Astrocyte (in vitro differentiated cells and primary cell): ENCODE measurements around the gene UBE2J2. TPM values are rescaled to one million over a fixed set of nuclear protein-coding genes. Genes with fewer than 3 reads are reported as not detected.

ENCODE experiments used
- DNase-seq: peaks from one replicate; pipeline ENCODE4 v3.0.0-alpha.2; 2010; ENCODE audit warnings: low read depth
- FAIRE-seq: peaks from 2 replicates; lab custom pipeline; 2011; peaks lifted over from hg19 to GRCh38; lab: Jason Lieb, UNC
- H2AFZ ChIP-seq: 2 replicates; pipeline ENCODE4 v1.6.0; 2012; ENCODE audit warnings: low read depth, low read length, inconsistent platforms
- H3K27ac ChIP-seq: 2 replicates; pipeline ENCODE4 v1.5.1; 2011; ENCODE audit warnings: low read depth, low read length, inconsistent platforms
- H3K27me3 ChIP-seq: 2 replicates; pipeline ENCODE4 v1.6.0; 2011; ENCODE audit warnings: low read length, inconsistent platforms; ENCODE audit not compliant: insufficient read depth
- H3K36me3 ChIP-seq: 2 replicates; pipeline ENCODE4 v1.5.1; 2011; ENCODE audit warnings: low read length, inconsistent platforms; ENCODE audit not compliant: insufficient read depth
- H3K4me1 ChIP-seq: 2 replicates; pipeline ENCODE4 v1.5.1; 2011; ENCODE audit warnings: low read length, inconsistent platforms; ENCODE audit not compliant: insufficient read depth
- H3K4me2 ChIP-seq: 2 replicates; pipeline ENCODE4 v1.6.0; 2012; ENCODE audit warnings: low read length, inconsistent platforms
- H3K4me3 ChIP-seq: 2 replicates; pipeline ENCODE4 v1.5.1; 2011; ENCODE audit warnings: low read depth, mild to moderate bottlenecking, low read length, inconsistent platforms; ENCODE audit not compliant: insufficient read depth
- H3K79me2 ChIP-seq: 2 replicates; pipeline ENCODE4 v1.6.0; 2012; ENCODE audit warnings: mild to moderate bottlenecking, low read length, inconsistent platforms; ENCODE audit not compliant: insufficient read depth
- H3K9ac ChIP-seq: 2 replicates; pipeline ENCODE4 v1.6.0; 2012; ENCODE audit warnings: mild to moderate bottlenecking, low read length, inconsistent platforms
- H3K9me3 ChIP-seq: 2 replicates; pipeline ENCODE4 v1.5.1; 2012; ENCODE audit warnings: low read depth, mild to moderate bottlenecking, low read length, inconsistent platforms; ENCODE audit not compliant: insufficient read depth
- H4K20me1 ChIP-seq: 2 replicates; pipeline ENCODE4 v1.6.0; 2012; ENCODE audit warnings: low read length, inconsistent platforms; ENCODE audit not compliant: insufficient read depth
- H3K27ac Mint-ChIP-seq: one replicate; pipeline ENCODE4 v1.8.0; 2021; ENCODE audit warnings: mild to moderate bottlenecking, mixed read lengths; ENCODE audit not compliant: unreplicated experiment
- H3K27me3 Mint-ChIP-seq: one replicate; pipeline ENCODE4 v1.8.0; 2021; ENCODE audit warnings: low read depth, mixed read lengths; ENCODE audit not compliant: unreplicated experiment
- H3K36me3 Mint-ChIP-seq: one replicate; pipeline ENCODE4 v1.8.0; 2021; ENCODE audit warnings: low read depth, mixed read lengths; ENCODE audit not compliant: unreplicated experiment
- H3K4me1 Mint-ChIP-seq: one replicate; pipeline ENCODE4 v1.8.0; 2021; ENCODE audit warnings: low read depth, mixed read lengths; ENCODE audit not compliant: unreplicated experiment
- H3K4me3 Mint-ChIP-seq: one replicate; pipeline ENCODE4 v1.8.0; 2021; ENCODE audit warnings: mild to moderate bottlenecking, moderate library complexity, mixed read lengths; ENCODE audit not compliant: unreplicated experiment
- H3K9me3 Mint-ChIP-seq: one replicate; pipeline ENCODE4 v1.8.0; 2021; ENCODE audit warnings: mild to moderate bottlenecking, mixed read lengths; ENCODE audit not compliant: unreplicated experiment
- EZH2 ChIP-seq: IDR thresholded peaks from 2 replicates; pipeline ENCODE4 v1.6.1; 2012; ENCODE audit warnings: mild to moderate bottlenecking, low read length, inconsistent platforms; ENCODE audit not compliant: insufficient read depth
- total RNA-seq: library from RNA; stranded (reverse); gene quantifications from 2 replicates; pipeline ENCODE4 v1.2.1, GENCODE V29; 2021
- TF ChIP-seq, protein P1 (sequence below): IDR thresholded peaks from 2 replicates; pipeline ENCODE4 v1.5.1; 2011; ENCODE audit warnings: low read depth, mild to moderate bottlenecking, inconsistent platforms, low read length, moderate library complexity; ENCODE audit not compliant: insufficient read depth

Gene UBE2J2
- total RNA-seq, 1 donor from 2014 or later: 67.4 TPM

- TF ChIP-seq EZH2: no peak
- TF ChIP-seq, protein P1, sequence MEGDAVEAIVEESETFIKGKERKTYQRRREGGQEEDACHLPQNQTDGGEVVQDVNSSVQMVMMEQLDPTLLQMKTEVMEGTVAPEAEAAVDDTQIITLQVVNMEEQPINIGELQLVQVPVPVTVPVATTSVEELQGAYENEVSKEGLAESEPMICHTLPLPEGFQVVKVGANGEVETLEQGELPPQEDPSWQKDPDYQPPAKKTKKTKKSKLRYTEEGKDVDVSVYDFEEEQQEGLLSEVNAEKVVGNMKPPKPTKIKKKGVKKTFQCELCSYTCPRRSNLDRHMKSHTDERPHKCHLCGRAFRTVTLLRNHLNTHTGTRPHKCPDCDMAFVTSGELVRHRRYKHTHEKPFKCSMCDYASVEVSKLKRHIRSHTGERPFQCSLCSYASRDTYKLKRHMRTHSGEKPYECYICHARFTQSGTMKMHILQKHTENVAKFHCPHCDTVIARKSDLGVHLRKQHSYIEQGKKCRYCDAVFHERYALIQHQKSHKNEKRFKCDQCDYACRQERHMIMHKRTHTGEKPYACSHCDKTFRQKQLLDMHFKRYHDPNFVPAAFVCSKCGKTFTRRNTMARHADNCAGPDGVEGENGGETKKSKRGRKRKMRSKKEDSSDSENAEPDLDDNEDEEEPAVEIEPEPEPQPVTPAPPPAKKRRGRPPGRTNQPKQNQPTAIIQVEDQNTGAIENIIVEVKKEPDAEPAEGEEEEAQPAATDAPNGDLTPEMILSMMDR: peak; percentile 12
- no peak overlapping the region for H3K4me2 ChIP-seq
- no peaks in the 10 kb centered on the region for H3K36me3 ChIP-seq
- H3K4me1 ChIP-seq: peaks cover 7% of the 10 kb centered on the region
- FAIRE-seq: no peak
- peaks cover 49% of the 10 kb centered on the region for H4K20me1 ChIP-seq
- no peak overlapping the region for H3K9ac ChIP-seq
- Mint-ChIP-seq H3K27me3 (no peaks in the 10 kb centered on the region), H3K9me3 (no peaks in the 10 kb centered on the region), H3K4me3 (no peak overlapping the region), H3K27ac (no peak overlapping the region), H3K36me3 (no peaks in the 10 kb centered on the region), H3K4me1 (peaks cover 2% of the 10 kb centered on the region)
- H3K27ac ChIP-seq: no peak overlapping the region
- no peak for DNase-seq
- peaks cover 15% of the 10 kb centered on the region for H3K79me2 ChIP-seq
- no peaks in the 10 kb centered on the region for H3K27me3 ChIP-seq
- H3K4me3 ChIP-seq: no peak overlapping the region
- no peaks in the 10 kb centered on the region for H3K9me3 ChIP-seq
- H2AFZ ChIP-seq: no peak overlapping the region
Observed at GRCh38 chr1:1299686-1300351, 26.2 kb upstream of the UBE2J2 start.

GRCh38 chr1:1298861-1299685 lies 25.4 kb upstream of the UBE2J2 start:
- peaks cover 42% of the 10 kb centered on the region for H4K20me1 ChIP-seq
- H3K9ac ChIP-seq: no peak overlapping the region
- no peak overlapping the region for H3K27ac ChIP-seq
- Mint-ChIP-seq H3K27me3 (no peaks in the 10 kb centered on the region), H3K36me3 (no peaks in the 10 kb centered on the region), H3K9me3 (no peaks in the 10 kb centered on the region), H3K4me1 (no peaks in the 10 kb centered on the region), H3K4me3 (no peak overlapping the region), H3K27ac (no peak overlapping the region)
- no peaks in the 10 kb centered on the region for H3K9me3 ChIP-seq
- peaks cover 8% of the 10 kb centered on the region for H3K79me2 ChIP-seq
- H3K36me3 ChIP-seq: no peaks in the 10 kb centered on the region
- H2AFZ ChIP-seq: no peak overlapping the region
- H3K27me3 ChIP-seq: no peaks in the 10 kb centered on the region
- no peak for TF ChIP-seq EZH2
- TF ChIP-seq, protein P1: no peak
- no peaks in the 10 kb centered on the region for H3K4me1 ChIP-seq
- FAIRE-seq: no peak
- no peak overlapping the region for H3K4me3 ChIP-seq
- H3K4me2 ChIP-seq: no peak overlapping the region
- DNase-seq: no peak
